GM12873 (cell line): ENCODE results near the gene RASIP1.
A peak's percentile ranks its signal among the peaks of the same experiment; 100 is the strongest.

ENCODE experiments used
- TF ChIP-seq, protein P1 (sequence below): IDR thresholded peaks from 2 replicates; pipeline ENCODE4 v1.5.1; 2012; ENCODE audit warnings: low read depth, mild to moderate bottlenecking, moderate library complexity, low read length, control low read depth; ENCODE audit not compliant: insufficient read depth; ENCODE audit errors: missing control alignments

RASIP1 gene, protein sequence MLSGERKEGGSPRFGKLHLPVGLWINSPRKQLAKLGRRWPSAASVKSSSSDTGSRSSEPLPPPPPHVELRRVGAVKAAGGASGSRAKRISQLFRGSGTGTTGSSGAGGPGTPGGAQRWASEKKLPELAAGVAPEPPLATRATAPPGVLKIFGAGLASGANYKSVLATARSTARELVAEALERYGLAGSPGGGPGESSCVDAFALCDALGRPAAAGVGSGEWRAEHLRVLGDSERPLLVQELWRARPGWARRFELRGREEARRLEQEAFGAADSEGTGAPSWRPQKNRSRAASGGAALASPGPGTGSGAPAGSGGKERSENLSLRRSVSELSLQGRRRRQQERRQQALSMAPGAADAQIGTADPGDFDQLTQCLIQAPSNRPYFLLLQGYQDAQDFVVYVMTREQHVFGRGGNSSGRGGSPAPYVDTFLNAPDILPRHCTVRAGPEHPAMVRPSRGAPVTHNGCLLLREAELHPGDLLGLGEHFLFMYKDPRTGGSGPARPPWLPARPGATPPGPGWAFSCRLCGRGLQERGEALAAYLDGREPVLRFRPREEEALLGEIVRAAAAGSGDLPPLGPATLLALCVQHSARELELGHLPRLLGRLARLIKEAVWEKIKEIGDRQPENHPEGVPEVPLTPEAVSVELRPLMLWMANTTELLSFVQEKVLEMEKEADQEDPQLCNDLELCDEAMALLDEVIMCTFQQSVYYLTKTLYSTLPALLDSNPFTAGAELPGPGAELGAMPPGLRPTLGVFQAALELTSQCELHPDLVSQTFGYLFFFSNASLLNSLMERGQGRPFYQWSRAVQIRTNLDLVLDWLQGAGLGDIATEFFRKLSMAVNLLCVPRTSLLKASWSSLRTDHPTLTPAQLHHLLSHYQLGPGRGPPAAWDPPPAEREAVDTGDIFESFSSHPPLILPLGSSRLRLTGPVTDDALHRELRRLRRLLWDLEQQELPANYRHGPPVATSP

DNA sequence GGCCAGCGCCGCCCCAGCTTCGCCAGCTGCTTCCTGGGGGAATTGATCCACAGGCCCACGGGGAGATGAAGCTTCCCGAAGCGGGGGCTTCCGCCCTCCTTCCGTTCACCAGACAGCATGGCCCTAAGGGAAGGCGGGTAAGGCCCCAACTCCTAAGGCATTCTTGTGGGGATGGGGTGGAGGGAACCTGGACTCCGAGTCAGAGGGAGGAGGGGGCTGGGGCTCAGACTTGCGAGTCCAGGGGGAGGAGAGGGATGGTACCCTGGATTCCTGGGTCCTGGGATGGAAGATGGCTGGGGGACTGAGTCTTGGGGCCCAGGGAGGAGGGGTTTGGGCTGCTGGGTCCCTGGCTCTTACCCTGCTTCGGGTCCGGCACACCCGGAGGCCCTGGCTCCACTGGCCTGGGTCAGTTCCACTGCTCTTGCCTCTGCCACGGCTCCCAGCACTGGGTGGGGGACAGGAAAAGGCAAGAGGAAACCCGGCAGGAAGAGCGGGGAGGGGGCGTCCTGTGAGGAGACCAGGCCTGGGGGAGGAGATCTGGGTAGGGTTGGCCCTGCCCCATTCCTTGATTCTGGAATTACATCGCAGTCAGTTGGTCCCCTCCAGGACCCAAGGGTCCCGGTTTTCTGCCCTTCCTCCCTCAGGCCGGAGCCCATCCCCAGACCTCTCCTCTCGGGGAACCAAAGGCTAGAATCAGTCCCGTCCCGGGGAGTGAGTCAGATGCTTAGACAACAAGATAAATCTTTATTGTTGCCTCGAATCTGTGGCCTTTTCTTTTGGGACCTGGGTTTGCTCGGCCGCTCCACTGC lies at the start of gene RASIP1:
RASIP1 (minus strand) TSS at position 447 of the 809 bp plus-strand sequence; CDS start at position 119, 328 bp downstream.
- TF ChIP-seq, protein P1, sequence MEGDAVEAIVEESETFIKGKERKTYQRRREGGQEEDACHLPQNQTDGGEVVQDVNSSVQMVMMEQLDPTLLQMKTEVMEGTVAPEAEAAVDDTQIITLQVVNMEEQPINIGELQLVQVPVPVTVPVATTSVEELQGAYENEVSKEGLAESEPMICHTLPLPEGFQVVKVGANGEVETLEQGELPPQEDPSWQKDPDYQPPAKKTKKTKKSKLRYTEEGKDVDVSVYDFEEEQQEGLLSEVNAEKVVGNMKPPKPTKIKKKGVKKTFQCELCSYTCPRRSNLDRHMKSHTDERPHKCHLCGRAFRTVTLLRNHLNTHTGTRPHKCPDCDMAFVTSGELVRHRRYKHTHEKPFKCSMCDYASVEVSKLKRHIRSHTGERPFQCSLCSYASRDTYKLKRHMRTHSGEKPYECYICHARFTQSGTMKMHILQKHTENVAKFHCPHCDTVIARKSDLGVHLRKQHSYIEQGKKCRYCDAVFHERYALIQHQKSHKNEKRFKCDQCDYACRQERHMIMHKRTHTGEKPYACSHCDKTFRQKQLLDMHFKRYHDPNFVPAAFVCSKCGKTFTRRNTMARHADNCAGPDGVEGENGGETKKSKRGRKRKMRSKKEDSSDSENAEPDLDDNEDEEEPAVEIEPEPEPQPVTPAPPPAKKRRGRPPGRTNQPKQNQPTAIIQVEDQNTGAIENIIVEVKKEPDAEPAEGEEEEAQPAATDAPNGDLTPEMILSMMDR, result no peak

- TF ChIP-seq, protein P1, result peak; percentile 11
Observed at GRCh38 chr19:48784527-48784926, 44.1 kb upstream of the RASIP1 start.

GRCh38 chr19:48780631-48781391 lies 40.4 kb upstream of the RASIP1 start:
- TF ChIP-seq, protein P1, result no peak

GRCh38 chr19:48779636-48780035 lies 39.2 kb upstream of the RASIP1 start:
- TF ChIP-seq, protein P1, result no peak

GRCh38 chr19:48777720-48778119 lies 37.3 kb upstream of the RASIP1 start:
- TF ChIP-seq, protein P1, result no peak

- TF ChIP-seq, protein P1, result no peak
Observed at GRCh38 chr19:48777139-48777538, 36.7 kb upstream of the RASIP1 start.
